HG02623 (cell line): Measurements from ENCODE around the gene FAM72A.
"Not testable (repeated sequence)": the region's sequence is repeated elsewhere in the genome, so short reads cannot be mapped to it uniquely, and the experiment has no call there.

ENCODE experiments used
- ATAC-seq: cut with Tn5 transposase; IDR thresholded peaks from one replicate; pipeline ENCODE4 v1.9.1; 2021; ENCODE audit warnings: moderate library complexity; ENCODE audit not compliant: unreplicated experiment

FAM72A gene

DNA sequence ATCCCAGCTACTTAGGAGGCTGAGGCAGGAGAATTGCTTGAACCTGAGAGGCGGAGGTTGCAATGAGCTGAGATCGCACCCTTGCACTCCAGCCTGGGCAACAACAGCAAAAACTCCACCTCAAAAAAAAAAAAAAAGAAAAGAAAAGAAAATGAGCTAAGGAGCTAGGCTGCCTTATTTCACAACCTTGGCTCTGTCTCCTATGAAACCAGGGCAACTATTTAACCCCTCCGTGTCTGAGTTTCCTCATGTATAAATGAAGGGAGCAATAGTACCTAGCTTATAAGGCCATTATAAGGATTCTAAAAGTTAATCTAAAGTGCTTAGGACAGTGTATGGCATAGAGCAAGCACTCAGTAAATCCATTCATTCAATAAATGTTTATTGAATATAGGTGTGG is 32.8 kb downstream of the FAM72A start:
- not testable (repeated sequence) for ATAC-seq

DNA sequence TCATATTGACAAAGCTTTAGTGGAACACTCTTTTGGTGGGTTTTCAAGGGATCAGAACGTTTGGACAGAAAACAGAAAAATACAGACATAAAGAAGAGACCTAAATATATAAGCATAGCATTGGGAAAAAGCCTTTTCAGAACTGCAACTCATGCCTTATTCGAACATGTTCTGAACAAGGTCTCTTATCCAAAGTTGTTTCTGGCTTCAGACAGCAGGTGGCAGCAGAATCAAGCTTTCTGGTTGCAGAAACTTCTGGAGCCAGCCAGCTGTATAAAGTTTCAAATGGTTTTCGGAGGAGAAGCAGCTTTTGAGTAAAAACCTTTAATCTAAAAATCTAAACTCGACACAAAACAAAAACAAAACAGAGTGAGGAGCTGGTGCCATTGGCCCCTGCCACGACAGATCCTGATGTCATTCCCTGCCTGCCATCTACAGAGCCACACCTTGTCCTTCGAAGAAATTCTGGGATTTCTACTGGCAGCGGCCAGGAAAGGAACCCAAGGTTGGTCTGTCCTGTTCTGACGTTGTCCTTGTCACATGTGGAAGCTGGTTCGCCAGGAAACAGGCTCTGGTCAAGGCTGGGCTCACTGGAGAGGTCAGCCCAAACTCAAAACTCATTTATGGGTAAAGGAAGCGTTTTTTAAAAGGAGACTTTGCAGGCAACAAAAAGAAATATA is 35.1 kb downstream of the FAM72A start:
- ATAC-seq = not testable (repeated sequence)

DNA sequence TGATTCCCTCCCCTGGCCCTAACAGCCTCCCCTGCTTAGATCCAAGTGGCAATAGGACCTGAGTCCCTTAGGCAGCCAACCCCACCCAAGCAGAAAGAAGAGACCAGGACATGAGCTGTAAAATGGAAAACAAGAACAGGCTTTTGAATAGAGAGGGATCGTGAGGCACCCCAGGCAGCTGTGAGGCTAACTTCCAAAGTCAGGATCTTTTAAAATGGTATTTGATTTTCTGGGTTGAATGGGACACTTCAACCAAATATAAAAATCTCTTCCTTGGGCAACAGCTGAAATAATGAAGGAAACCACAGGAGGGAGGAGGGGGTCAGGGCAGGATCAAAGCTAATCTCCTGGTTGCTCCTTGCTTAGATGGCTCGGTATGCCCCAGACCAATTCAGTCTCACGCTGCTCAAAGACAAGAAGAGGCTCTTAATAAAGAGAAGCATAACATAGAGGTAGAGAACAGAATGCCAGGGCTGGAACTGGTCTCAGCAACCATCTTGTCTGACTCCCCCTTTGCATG is 56.8 kb downstream of the FAM72A start:
- no peak for ATAC-seq

DNA sequence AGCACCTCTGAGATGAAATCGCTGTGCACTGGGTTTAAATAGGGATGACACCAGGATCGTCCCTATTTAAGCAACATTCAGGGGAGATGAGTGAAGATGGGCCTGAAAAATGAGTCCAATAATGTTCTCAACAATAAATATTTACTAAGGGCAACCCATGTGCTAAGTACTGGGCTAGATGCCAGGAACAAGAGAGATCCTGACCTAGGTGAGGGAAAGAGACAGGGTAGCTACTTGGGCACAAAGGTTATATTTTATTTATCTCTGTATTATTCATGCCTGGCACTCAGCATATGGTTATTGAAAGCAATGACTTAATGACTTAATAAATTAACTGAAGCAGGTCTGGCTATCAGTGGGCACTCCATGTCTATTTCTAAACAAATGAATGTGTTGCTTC is 58.0 kb downstream of the FAM72A start:
- no peak for ATAC-seq

DNA sequence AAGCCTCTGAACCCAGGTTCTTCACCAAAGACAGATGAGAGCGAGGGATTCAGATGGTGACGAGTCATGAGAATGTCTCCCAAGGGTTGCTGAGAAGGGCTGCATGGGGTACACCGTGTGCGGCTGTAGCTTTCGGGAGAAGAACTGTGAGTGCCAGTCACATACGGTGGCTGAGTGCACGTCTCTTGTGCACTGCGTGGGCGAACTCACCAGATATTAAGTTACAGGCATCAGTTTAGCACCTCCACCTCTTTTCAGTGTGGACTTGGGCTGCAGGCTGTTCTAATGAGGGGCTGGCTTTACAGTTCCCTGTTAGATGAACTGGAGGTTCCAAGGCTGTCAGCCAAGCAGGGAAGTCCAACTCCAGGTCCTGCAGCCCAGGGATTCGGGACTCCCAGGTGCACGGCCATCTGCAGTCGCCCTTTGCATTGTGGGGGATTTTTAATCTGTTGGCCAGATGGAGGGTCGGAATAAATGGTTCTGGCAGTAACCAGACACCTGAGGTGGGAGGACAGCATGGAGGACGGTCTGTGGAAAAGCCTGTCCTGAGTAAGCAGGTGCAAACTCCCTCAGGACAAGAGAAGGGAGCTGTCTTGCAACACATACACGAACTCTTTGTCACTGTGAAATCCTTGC is 59.0 kb downstream of the FAM72A start:
- ATAC-seq = no peak

DNA sequence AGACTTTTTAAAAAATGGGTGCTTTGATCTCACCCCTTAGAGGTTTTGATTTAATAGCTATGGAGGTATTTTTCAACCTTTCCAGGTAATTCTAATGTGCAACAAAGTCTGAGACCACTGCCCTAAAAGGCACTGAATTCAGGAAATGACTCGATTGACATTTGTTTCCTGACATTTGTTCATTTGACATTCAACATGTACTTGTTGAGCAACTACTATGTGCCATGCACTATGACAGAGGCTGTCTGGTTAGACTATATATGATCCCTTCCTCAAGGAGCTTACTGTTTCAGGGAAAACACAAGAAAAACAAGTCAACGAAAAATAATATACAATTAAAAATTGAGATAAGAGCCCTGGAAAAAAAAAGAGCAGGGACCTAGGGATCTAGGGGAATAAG is 59.9 kb downstream of the FAM72A start:
- ATAC-seq = no peak

DNA sequence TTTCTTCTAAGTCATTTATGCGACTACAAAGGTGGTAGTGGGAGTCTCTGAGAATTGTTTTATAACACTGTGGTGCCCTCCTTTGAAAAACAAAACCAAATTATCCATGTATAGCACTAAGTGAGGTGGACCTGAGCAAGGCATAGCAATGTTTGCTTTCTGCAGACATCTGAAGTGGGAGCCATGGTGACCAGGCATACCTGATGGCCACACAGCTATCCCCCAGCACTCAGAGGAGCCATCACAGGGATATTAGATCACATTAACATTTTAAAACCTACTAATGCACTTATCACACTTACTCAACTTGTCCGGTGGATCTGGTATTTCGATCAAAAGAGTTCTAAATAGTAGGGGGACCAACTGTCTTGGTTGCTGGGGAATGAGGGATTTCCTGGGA is 60.6 kb downstream of the FAM72A start:
- no peak for ATAC-seq

DNA sequence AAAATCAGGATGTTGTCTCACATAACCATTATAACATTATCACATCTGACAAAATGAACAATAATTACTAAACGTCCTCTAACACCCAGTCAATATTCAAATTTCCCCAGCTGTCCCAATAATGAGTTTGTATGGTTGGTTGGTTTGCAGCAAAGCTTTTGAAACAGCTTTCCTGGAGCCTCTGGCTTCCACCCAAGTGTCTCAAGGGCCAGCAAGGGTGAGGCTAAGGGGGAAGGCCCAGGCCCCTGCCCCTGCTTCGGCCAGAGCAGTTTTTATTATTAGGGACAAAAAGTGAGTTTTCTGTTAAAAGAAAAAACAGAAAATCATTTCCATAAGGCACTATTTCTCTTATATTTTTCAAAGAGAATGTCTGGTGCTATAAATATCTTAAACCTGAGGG is 66.4 kb downstream of the FAM72A start:
- no peak for ATAC-seq
